Type B pancreatic cell (in vitro differentiated cells): ENCODE data around the gene CLINT1. TPM values are rescaled to one million over a fixed set of nuclear protein-coding genes. Genes with fewer than 3 reads are reported as not detected.

Source experiments
- DNase-seq: peaks from one replicate; pipeline ENCODE4 v3.0.0; 2021; ENCODE audit warnings: mixed read lengths; ENCODE audit not compliant: unreplicated experiment; ENCODE audit errors: extremely low spot score
- H3K27ac Mint-ChIP-seq: 2 replicates; pipeline ENCODE4 v1.8.0; 2021; ENCODE audit warnings: mild to moderate bottlenecking, mixed read lengths
- H3K27me3 Mint-ChIP-seq: 2 replicates; pipeline ENCODE4 v1.8.0; 2021; ENCODE audit warnings: mixed read lengths
- H3K36me3 Mint-ChIP-seq: 2 replicates; pipeline ENCODE4 v1.8.0; 2021; ENCODE audit warnings: mixed read lengths
- H3K4me1 Mint-ChIP-seq: one replicate; pipeline ENCODE4 v1.8.0; 2021; ENCODE audit warnings: mixed read lengths; ENCODE audit not compliant: unreplicated experiment
- H3K4me3 Mint-ChIP-seq: 2 replicates; pipeline ENCODE4 v1.8.0; 2021; ENCODE audit warnings: mild to moderate bottlenecking, mixed read lengths
- H3K9me3 Mint-ChIP-seq: 2 replicates; pipeline ENCODE4 v1.8.0; 2021; ENCODE audit warnings: mixed read lengths
- total RNA-seq: library from RNA; stranded (reverse); gene quantifications from 2 replicates; pipeline ENCODE4 v1.2.1, GENCODE V29; 2021; ENCODE audit warnings: low replicate concordance
- TF ChIP-seq, protein P1 (sequence below): fragments of 200-600 bp; sonication (generic); conservative IDR thresholded peaks from 2 replicates; pipeline ENCODE4 v1.5.0; 2021; ENCODE audit warnings: antibody characterized with exemption, mild to moderate bottlenecking

Gene CLINT1
- total RNA-seq, 1 donor from 2014 or later, result 81.8 TPM

DNA sequence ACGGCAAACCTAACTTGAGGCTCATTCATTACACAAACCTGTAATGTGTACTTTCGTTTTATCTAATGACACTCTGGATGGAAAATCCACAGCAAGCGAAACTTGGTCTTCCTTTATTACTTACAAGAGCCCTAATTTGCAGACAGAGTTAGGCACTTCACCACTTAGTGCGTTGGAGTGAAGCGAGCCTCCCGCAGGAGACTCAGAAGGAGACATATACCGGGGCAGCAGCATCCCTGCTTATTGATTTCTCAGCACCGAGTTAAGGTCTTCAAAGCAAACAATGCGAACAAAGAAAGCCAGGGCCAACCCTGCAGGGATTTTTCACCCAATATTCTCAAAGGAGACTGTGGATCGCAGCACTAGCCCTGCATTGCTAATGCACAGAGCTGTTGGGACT is 86.8 kb downstream of the CLINT1 start:
- Mint-ChIP-seq H3K9me3 (no peaks in the 10 kb centered on the region), H3K27ac (no peak overlapping the region), H3K27me3 (peaks cover 5% of the 10 kb centered on the region), H3K36me3 (no peaks in the 10 kb centered on the region), H3K4me3 (no peak overlapping the region), H3K4me1 (no peaks in the 10 kb centered on the region)
- no peak for DNase-seq
- TF ChIP-seq, protein P1, sequence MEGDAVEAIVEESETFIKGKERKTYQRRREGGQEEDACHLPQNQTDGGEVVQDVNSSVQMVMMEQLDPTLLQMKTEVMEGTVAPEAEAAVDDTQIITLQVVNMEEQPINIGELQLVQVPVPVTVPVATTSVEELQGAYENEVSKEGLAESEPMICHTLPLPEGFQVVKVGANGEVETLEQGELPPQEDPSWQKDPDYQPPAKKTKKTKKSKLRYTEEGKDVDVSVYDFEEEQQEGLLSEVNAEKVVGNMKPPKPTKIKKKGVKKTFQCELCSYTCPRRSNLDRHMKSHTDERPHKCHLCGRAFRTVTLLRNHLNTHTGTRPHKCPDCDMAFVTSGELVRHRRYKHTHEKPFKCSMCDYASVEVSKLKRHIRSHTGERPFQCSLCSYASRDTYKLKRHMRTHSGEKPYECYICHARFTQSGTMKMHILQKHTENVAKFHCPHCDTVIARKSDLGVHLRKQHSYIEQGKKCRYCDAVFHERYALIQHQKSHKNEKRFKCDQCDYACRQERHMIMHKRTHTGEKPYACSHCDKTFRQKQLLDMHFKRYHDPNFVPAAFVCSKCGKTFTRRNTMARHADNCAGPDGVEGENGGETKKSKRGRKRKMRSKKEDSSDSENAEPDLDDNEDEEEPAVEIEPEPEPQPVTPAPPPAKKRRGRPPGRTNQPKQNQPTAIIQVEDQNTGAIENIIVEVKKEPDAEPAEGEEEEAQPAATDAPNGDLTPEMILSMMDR, result no peak

DNA sequence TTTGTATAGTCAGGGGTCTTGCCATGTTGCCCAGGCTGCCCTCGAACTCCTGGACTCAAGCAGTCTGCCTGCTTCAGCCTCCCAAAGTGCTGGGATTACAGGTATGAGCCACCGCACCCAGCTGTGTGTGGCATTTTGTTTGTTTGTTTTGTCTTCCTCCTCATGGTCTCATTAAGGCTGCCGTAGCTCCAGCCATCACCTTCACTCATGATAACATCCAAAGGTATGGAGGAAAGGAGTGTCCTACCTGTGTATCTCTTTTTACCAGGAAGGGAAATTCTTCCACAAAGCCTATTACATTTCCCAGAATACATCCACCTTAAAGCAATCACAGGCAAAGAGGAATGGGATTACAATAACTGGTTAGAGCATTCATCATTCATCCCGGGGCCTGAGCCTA is 88.3 kb downstream of the CLINT1 start:
- H3K4me1 Mint-ChIP-seq, result no peaks in the 10 kb centered on the region
- peaks cover 5% of the 10 kb centered on the region for H3K27me3 Mint-ChIP-seq
- no peak overlapping the region for H3K4me3 Mint-ChIP-seq
- TF ChIP-seq, protein P1, result no peak
- DNase-seq, result no peak
- no peaks in the 10 kb centered on the region for H3K9me3 Mint-ChIP-seq
- no peaks in the 10 kb centered on the region for H3K36me3 Mint-ChIP-seq
- no peak overlapping the region for H3K27ac Mint-ChIP-seq

DNA sequence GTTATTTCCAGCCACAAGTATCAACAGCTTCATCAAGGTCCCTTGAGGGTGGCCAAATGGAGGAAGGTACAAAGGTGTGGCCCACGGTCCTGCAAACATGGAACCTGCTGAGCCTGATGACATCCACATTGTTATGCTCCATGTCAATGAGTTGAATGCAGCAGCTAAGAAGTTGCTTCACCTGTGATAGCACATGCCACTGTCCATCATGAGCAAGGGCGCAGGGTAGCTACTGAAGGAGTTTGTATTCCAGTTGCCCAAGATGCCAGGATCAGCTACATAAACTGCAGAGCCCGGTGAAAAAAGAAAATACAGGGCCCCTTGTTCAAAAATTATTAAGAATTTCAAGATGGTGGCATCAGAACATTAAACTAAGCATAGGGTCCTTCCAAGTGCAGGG is 91.3 kb downstream of the CLINT1 start:
- Mint-ChIP-seq H3K4me3 (no peak overlapping the region), H3K36me3 (no peaks in the 10 kb centered on the region), H3K27me3 (peaks cover 9% of the 10 kb centered on the region), H3K9me3 (no peaks in the 10 kb centered on the region), H3K27ac (no peak overlapping the region), H3K4me1 (peaks cover 7% of the 10 kb centered on the region)
- no peak for DNase-seq
- TF ChIP-seq, protein P1, result no peak

DNA sequence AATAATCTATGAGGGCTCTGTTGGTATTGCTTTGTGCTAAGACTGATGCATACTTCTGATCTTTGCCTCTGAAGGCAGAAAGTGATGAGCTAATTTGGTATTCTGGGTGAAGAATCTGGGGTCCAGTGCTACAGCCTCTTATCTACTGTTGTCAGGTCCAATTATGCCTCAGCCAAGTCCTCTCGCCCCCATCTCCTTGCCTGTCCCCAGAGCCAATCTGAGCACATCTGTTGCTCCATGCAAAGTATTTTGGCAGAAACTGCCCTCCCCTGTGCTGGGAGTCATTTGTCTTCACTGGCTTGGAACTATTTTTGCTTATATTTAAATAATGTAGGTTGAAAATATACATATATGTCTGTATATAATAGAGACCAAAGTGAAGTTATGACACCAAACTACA is 92.0 kb downstream of the CLINT1 start:
- no peak for DNase-seq
- peaks cover 15% of the 10 kb centered on the region for H3K27me3 Mint-ChIP-seq
- H3K4me1 Mint-ChIP-seq, result peaks cover 13% of the 10 kb centered on the region
- H3K4me3 Mint-ChIP-seq, result no peak overlapping the region
- H3K27ac Mint-ChIP-seq, result no peak overlapping the region
- H3K36me3 Mint-ChIP-seq, result no peaks in the 10 kb centered on the region
- H3K9me3 Mint-ChIP-seq, result no peaks in the 10 kb centered on the region
- TF ChIP-seq, protein P1, result no peak

DNA sequence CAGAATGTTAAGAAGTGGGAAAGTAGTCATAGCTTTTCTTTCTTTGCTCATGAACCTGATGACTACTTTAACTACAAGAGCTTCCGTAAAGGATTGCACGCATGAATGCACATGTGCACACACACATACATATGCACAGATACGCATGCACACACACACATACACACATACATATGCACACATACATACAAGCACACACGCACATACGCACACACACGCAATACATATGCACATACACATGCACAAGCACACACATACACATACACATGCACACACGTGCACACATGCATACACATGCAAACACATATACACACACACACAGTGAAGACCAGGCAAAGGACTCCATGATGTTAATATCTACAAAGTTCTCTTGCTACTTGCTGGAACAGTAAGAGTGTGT is 92.5 kb downstream of the CLINT1 start:
- no peak for DNase-seq

More for the DNA sequence above, 92.5 kb downstream of the CLINT1 start:
- H3K36me3 Mint-ChIP-seq, result no peaks in the 10 kb centered on the region
- H3K27me3 Mint-ChIP-seq, result peaks cover 17% of the 10 kb centered on the region
- H3K9me3 Mint-ChIP-seq, result no peaks in the 10 kb centered on the region
- no peak overlapping the region for H3K4me3 Mint-ChIP-seq
- H3K4me1 Mint-ChIP-seq, result peaks cover 14% of the 10 kb centered on the region
- TF ChIP-seq, protein P1, result no peak
- H3K27ac Mint-ChIP-seq, result no peak overlapping the region
